GM12878 (cell line): ENCODE measurements around the gene MRPS16. TPM values are rescaled to one million over a fixed set of nuclear protein-coding genes. Genes with fewer than 3 reads are reported as not detected.

Experiments
- ATAC-seq: fragments of 200-7000 bp; cut with Tn5 transposase; 3 replicates; pipeline ENCODE4 v1.9.1; 2020; ENCODE audit warnings: mild to moderate bottlenecking, moderate library complexity
- BruUV-seq: library from RNA; stranded (reverse); fragments of 400-500 nt; replicated peaks from 2 replicates; lab custom pipeline; 2021; lab: Mats Ljungman, UMichigan
- CTCF ChIA-PET: fragments of 300-600 bp; sonication (Branson Sonifier 250); formaldehyde crosslinking; extraction: SDS; loops from one replicate; lab custom pipeline; 2021; ENCODE audit warnings: inconsistent platforms; lab: Yijun Ruan, JAX
- POLR2A ChIA-PET: fragments of 350-600 bp; formaldehyde crosslinking; extraction: SDS; loops from one replicate; lab custom pipeline; 2021; ENCODE audit warnings: inconsistent platforms; lab: Charles Lee
- RAD21 ChIA-PET: fragments of 300-600 bp; sonication (Branson Sonifier 250); formaldehyde crosslinking; loops from one replicate; lab custom pipeline; 2023; ENCODE audit warnings: antibody characterized with exemption; ENCODE audit not compliant: unreplicated experiment; lab: Charles Lee
- SMC1A ChIA-PET: fragments of 300-600 bp; sonication (Branson Sonifier 250); formaldehyde crosslinking; loops from one replicate; lab custom pipeline; 2023; ENCODE audit not compliant: unreplicated experiment, uncharacterized antibody; lab: Charles Lee
- DNase-seq: peaks from one replicate; pipeline ENCODE4 v3.0.0-alpha.2; 2011; ENCODE audit warnings: low read depth, low spot score
- FAIRE-seq: peaks from 3 replicates; lab custom pipeline; 2011; peaks lifted over from hg19 to GRCh38; lab: Jason Lieb, UNC
- H2AFZ ChIP-seq: 2 replicates; pipeline ENCODE4 v1.6.0; 2011; ENCODE audit warnings: low read depth, low read length, control low read depth; ENCODE audit not compliant: control insufficient read depth
- H3K27ac ChIP-seq: 2 replicates; pipeline ENCODE4 v1.5.1; 2011; ENCODE audit warnings: control low read depth; ENCODE audit not compliant: control insufficient read depth, insufficient read depth
- H3K27me3 ChIP-seq, 2 experiments: replicated peaks in 1 of 2; 2 replicates each; pipeline versions ENCODE4 v1.6.0 to v1.6.1; 2011; ENCODE audit warnings: low read length in 1 of 2; ENCODE audit not compliant: control insufficient read depth in 2 of 2, insufficient read depth in 2 of 2
- H3K36me3 ChIP-seq, 2 experiments: 2 replicates each; pipeline ENCODE4 v1.5.1; 2011; ENCODE audit warnings: low read length in 1 of 2; ENCODE audit not compliant: control insufficient read depth in 2 of 2, insufficient read depth in 2 of 2
- H3K4me1 ChIP-seq: 2 replicates; pipeline ENCODE4 v1.6.1; 2011; ENCODE audit warnings: mild to moderate bottlenecking, low read length, moderate library complexity, mixed read lengths; ENCODE audit not compliant: control insufficient read depth, insufficient read depth
- H3K4me2 ChIP-seq: 2 replicates; pipeline ENCODE4 v1.6.0; 2011; ENCODE audit warnings: control low read depth; ENCODE audit not compliant: control insufficient read depth, insufficient read depth
- H3K4me3 ChIP-seq: fragments of 200-600 bp; sonication (generic); 2 replicates; pipeline ENCODE4 v1.5.1; 2016
- H3K79me2 ChIP-seq: 2 replicates; pipeline ENCODE4 v1.6.0; 2011; ENCODE audit warnings: low read length; ENCODE audit not compliant: control insufficient read depth, insufficient read depth
- H3K9ac ChIP-seq: 2 replicates; pipeline ENCODE4 v1.8.0; 2011; ENCODE audit warnings: low read length, control low read depth, mixed read lengths; ENCODE audit not compliant: control insufficient read depth, insufficient read depth
- H3K9me3 ChIP-seq: replicated peaks from 3 replicates; pipeline ENCODE4 v1.5.1; 2011; ENCODE audit warnings: mild to moderate bottlenecking, low read length; ENCODE audit not compliant: control insufficient read depth, insufficient read depth
- H4K20me1 ChIP-seq: 2 replicates; pipeline ENCODE4 v1.6.0; 2011; ENCODE audit not compliant: control insufficient read depth, insufficient read depth
- CBFB ChIP-seq: IDR thresholded peaks from 2 replicates; pipeline ENCODE4 v1.6.1; 2016; ENCODE audit warnings: antibody characterized with exemption, low read depth
- KDM1A ChIP-seq: fragments of 200-600 bp; sonication (generic); IDR thresholded peaks from 2 replicates; pipeline ENCODE4 v1.6.1; 2016; ENCODE audit warnings: borderline replicate concordance
- MXI1 ChIP-seq: fragments of 150-350 bp; IDR thresholded peaks from 2 replicates; pipeline ENCODE4 v1.6.1; 2011; ENCODE audit warnings: low read depth, mild to moderate bottlenecking, inconsistent platforms, low read length, improper control_type of control experiment
- MYB ChIP-seq: fragments of 150-350 bp; IDR thresholded peaks from 2 replicates; pipeline ENCODE4 v1.6.1; 2014; ENCODE audit warnings: mild to moderate bottlenecking, low read depth, low read length, borderline replicate concordance
- MYC ChIP-seq: IDR thresholded peaks from 2 replicates; pipeline ENCODE4 v1.6.1; 2011; ENCODE audit warnings: mild to moderate bottlenecking, low read length, moderate library complexity, inconsistent platforms; ENCODE audit not compliant: insufficient read depth, insufficient replicate concordance, insufficient read length, severe bottlenecking
- PAX5 ChIP-seq: IDR thresholded peaks from 2 replicates; pipeline ENCODE4 v1.6.1; 2011; ENCODE audit warnings: low read depth, low read length, borderline replicate concordance
- PAX8 ChIP-seq: fragments of 450-650 bp; IDR thresholded peaks from 2 replicates; pipeline ENCODE4 v1.6.1; 2017; ENCODE audit warnings: mild to moderate bottlenecking, moderate library complexity
- SPI1 ChIP-seq: IDR thresholded peaks from 2 replicates; pipeline ENCODE4 v1.6.1; 2011; ENCODE audit warnings: low read depth, mild to moderate bottlenecking, low read length, moderate library complexity, borderline replicate concordance; ENCODE audit not compliant: insufficient read depth
- SREBF1 ChIP-seq: IDR thresholded peaks from 2 replicates; pipeline ENCODE4 v1.6.1; 2012; ENCODE audit warnings: mild to moderate bottlenecking, low read length
- SREBF2 ChIP-seq: IDR thresholded peaks from 2 replicates; pipeline ENCODE4 v1.6.1; 2012; ENCODE audit warnings: mild to moderate bottlenecking, low read length
- SUZ12 ChIP-seq: fragments of 200-600 bp; sonication (generic); IDR thresholded peaks from one replicate; pipeline ENCODE4 v1.6.1; 2018; ENCODE audit warnings: antibody characterized with exemption, mild to moderate bottlenecking; ENCODE audit not compliant: unreplicated experiment
- YBX1 ChIP-seq: fragments of 450-650 bp; IDR thresholded peaks from 2 replicates; pipeline ENCODE4 v1.6.1; 2016; ENCODE audit warnings: antibody characterized with exemption
- ZNF24 ChIP-seq: fragments of 450-650 bp; IDR thresholded peaks from 2 replicates; pipeline ENCODE4 v1.6.1; 2017; ENCODE audit warnings: antibody characterized with exemption, mild to moderate bottlenecking
- WGBS: methylation state at CpG from one replicate; pipeline ENCODE4 v1.1.6; 2016; ENCODE audit warnings: low lambda C conversion rate; ENCODE audit not compliant: insufficient replicate concordance, insufficient coverage; ENCODE audit errors: missing lambda C conversion rate; 5-methylcytosine and 5-hydroxymethylcytosine counted together
- in situ Hi-C: fragments of 300-500 bp; cut with MboI; formaldehyde crosslinking; loops from 9 replicates; pipeline ENCODE4 v1.14.3; 2018; ENCODE audit warnings: mixed read lengths
- intact Hi-C: fragments of 100-400 bp; cut with micrococcal nuclease; formaldehyde crosslinking; loops from one replicate; pipeline ENCODE4 v1.14.2; 2022; ENCODE audit not compliant: unreplicated experiment
- polyA plus RNA-seq, 11 experiments: library from polyadenylated mRNA; depleted of rRNA in 4 of 11; unstranded in 6 of 11; stranded (reverse) in 5 of 11; fragments of >200 nt; fragmentation: Nextera tagmentation in 4 of 11; fragmentation: Illumina TruSeq in 1 of 11; extraction: Ambion mirVana in 4 of 11; extraction: Trizol in 1 of 11; gene quantifications; 1 replicate in 1 of 11; 2 replicates in 10 of 11; pipeline versions ENCODE4 v1.2.1 to v1.2.3, GENCODE V29; 2011 to 2016; ENCODE audit warnings: inconsistent platforms in 2 of 11, missing spikeins in 2 of 11, low read depth in 1 of 11
- total RNA-seq, 4 experiments: library from RNA; depleted of rRNA in 3 of 4; stranded (reverse); fragments of >200 nt in 3 of 4; fragmentation: Illumina TruSeq in 1 of 4; extraction: Trizol in 1 of 4; gene quantifications; 2 replicates each; pipeline versions ENCODE4 v1.2.1 to v1.2.3, GENCODE V29; 2013 to 2021
- TF ChIP-seq, protein P1 (sequence below): fragments of 450-650 bp; IDR thresholded peaks from 2 replicates; pipeline ENCODE4 v1.6.1; 2017; ENCODE audit warnings: low read depth, mild to moderate bottlenecking, moderate library complexity
- TF ChIP-seq, protein P2 (sequence below): fragments of 150-350 bp; IDR thresholded peaks from 2 replicates; pipeline ENCODE4 v1.6.1; 2014; ENCODE audit warnings: mild to moderate bottlenecking, low read depth, low read length
- TF ChIP-seq, protein P3 (sequence below): IDR thresholded peaks from 2 replicates; pipeline ENCODE4 v1.6.1; 2011; ENCODE audit warnings: mild to moderate bottlenecking, low read depth, low read length, moderate library complexity; ENCODE audit not compliant: insufficient replicate concordance
- TF ChIP-seq, protein P4 (sequence below): fragments of 450-650 bp; IDR thresholded peaks from 2 replicates; pipeline ENCODE4 v1.6.1; 2016; ENCODE audit warnings: mild to moderate bottlenecking

MRPS16 gene
- total and polyA plus RNA-seq, 10 of the 15 experiments (the other 5 are each of a cell fraction or from before 2014, with no cell fraction given): 43.4 to 285 (median 103) TPM

DNA sequence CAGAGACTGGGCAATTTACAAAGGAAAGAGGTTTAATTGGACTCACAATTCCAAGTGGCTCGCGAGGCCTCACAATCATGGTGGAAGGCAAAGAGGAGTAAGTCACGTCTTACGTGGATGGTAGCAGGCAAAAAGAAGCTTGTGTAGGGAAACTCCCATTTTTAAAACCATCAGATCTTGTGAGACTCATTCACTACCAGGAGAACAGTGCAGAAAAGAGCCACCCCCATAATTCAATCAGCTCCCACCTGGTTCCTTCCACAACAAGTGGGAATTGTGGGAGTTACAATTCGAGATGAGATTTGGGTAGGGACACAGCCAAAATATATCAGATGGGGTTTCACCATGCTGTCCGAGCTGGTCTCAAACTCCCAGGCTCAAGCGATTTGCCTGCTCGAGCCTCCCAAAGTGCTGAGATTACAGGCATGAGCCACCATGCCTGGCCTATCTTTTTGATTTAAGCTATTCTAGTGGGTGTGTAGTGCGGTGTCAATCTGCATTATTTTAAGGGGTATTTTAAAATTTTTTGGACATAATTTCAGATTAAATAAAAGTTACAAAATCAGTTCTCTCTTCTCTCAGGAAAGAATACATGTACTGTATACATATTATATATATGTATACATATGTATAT is 9.0 kb upstream of the MRPS16 start:
- no peaks in the 10 kb centered on the region for H3K27me3 ChIP-seq
- no peak overlapping the region for H2AFZ ChIP-seq
- intact Hi-C loops: no loop called here
- no peak for DNase-seq
- no peaks in the 10 kb centered on the region for H4K20me1 ChIP-seq
- H3K4me3 ChIP-seq: no peak overlapping the region
- ChIA-PET POLR2A (interaction anchor here (0.6 kb wide), 1 partner anchor 137 kb away, joined by 3 read pairs; no protein-coding TSS in a partner anchor), SMC1A (no interaction called here), RAD21 (no interaction called here), CTCF (interaction anchor here (0.8 to 3.1 kb wide), 2 partner anchors 15 to 383 kb away, joined by 3 to 8 read pairs; no protein-coding TSS in a partner anchor)
- H3K9ac ChIP-seq: no peak overlapping the region
- no peaks in the 10 kb centered on the region for H3K4me1 ChIP-seq
- H3K27ac ChIP-seq: no peak overlapping the region
- no peaks in the 10 kb centered on the region; the same call in 2 of the 3 replicates for H3K9me3 ChIP-seq
- no peak for ATAC-seq
- TF ChIP-seq SUZ12 (no peak), MYB (no peak), PAX8 (no peak), ZNF24 (no peak), MXI1 (no peak), SREBF2 (no peak), SREBF1 (no peak), KDM1A (no peak), MYC (no peak), YBX1 (no peak), PAX5 (no peak), SPI1 (no peak), CBFB (no peak)
- TF ChIP-seq, protein P1, sequence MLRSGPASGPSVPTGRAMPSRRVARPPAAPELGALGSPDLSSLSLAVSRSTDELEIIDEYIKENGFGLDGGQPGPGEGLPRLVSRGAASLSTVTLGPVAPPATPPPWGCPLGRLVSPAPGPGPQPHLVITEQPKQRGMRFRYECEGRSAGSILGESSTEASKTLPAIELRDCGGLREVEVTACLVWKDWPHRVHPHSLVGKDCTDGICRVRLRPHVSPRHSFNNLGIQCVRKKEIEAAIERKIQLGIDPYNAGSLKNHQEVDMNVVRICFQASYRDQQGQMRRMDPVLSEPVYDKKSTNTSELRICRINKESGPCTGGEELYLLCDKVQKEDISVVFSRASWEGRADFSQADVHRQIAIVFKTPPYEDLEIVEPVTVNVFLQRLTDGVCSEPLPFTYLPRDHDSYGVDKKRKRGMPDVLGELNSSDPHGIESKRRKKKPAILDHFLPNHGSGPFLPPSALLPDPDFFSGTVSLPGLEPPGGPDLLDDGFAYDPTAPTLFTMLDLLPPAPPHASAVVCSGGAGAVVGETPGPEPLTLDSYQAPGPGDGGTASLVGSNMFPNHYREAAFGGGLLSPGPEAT: no peak
- TF ChIP-seq, protein P2, sequence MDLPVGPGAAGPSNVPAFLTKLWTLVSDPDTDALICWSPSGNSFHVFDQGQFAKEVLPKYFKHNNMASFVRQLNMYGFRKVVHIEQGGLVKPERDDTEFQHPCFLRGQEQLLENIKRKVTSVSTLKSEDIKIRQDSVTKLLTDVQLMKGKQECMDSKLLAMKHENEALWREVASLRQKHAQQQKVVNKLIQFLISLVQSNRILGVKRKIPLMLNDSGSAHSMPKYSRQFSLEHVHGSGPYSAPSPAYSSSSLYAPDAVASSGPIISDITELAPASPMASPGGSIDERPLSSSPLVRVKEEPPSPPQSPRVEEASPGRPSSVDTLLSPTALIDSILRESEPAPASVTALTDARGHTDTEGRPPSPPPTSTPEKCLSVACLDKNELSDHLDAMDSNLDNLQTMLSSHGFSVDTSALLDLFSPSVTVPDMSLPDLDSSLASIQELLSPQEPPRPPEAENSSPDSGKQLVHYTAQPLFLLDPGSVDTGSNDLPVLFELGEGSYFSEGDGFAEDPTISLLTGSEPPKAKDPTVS: no peak
- TF ChIP-seq, protein P3, sequence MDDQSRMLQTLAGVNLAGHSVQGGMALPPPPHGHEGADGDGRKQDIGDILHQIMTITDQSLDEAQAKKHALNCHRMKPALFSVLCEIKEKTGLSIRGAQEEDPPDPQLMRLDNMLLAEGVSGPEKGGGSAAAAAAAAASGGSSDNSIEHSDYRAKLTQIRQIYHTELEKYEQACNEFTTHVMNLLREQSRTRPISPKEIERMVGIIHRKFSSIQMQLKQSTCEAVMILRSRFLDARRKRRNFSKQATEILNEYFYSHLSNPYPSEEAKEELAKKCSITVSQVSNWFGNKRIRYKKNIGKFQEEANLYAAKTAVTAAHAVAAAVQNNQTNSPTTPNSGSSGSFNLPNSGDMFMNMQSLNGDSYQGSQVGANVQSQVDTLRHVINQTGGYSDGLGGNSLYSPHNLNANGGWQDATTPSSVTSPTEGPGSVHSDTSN: no peak
- TF ChIP-seq, protein P4, sequence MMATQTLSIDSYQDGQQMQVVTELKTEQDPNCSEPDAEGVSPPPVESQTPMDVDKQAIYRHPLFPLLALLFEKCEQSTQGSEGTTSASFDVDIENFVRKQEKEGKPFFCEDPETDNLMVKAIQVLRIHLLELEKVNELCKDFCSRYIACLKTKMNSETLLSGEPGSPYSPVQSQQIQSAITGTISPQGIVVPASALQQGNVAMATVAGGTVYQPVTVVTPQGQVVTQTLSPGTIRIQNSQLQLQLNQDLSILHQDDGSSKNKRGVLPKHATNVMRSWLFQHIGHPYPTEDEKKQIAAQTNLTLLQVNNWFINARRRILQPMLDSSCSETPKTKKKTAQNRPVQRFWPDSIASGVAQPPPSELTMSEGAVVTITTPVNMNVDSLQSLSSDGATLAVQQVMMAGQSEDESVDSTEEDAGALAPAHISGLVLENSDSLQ: no peak
- BruUV-seq: no TSS peak
- FAIRE-seq: no peak
- H3K36me3 ChIP-seq: no peaks in the 10 kb centered on the region
- in situ Hi-C loops: no loop called here
- H3K4me2 ChIP-seq: no peak overlapping the region
- H3K79me2 ChIP-seq: no peaks in the 10 kb centered on the region
- WGBS: 66% methylated on average over 9 of the region's 9 CpGs
